Aorta (tissue), 5 donors: ENCODE measurements around the gene GMPR. TPM values are rescaled to one million over a fixed set of nuclear protein-coding genes. Genes with fewer than 3 reads are reported as not detected.
A peak's percentile ranks its signal among the peaks of the same experiment; 100 is the strongest.

Experiments used
- ATAC-seq: fragments of 200-7000 bp; cut with Tn5 transposase; one replicate; pipeline ENCODE4 v1.9.1; 2022; ENCODE audit warnings: moderate library complexity; ENCODE audit not compliant: low FRiP score
- DNase-seq, 2 donors: peaks; one replicate each; pipeline ENCODE4 v3.0.0-alpha.2; 2020
- H3K27ac ChIP-seq, 2 donors: one replicate each; pipeline ENCODE4 v1.5.1; 2013; ENCODE audit warnings: low read length in 2 of 2, mild to moderate bottlenecking in 2 of 2, moderate library complexity in 2 of 2, control low read depth in 1 of 2, inconsistent platforms in 1 of 2, low read depth in 1 of 2
- H3K27me3 ChIP-seq, 2 donors: one replicate each; pipeline ENCODE4 v1.6.1; 2013; ENCODE audit warnings: control low read depth in 1 of 2, low read length in 1 of 2, mild to moderate bottlenecking in 1 of 2, moderate library complexity in 1 of 2; ENCODE audit not compliant: insufficient read depth in 2 of 2, control insufficient read depth in 1 of 2
- H3K36me3 ChIP-seq, 2 donors: one replicate each; pipeline ENCODE4 v1.6.1; 2013; ENCODE audit warnings: control low read depth in 1 of 2, low read length in 1 of 2, mild to moderate bottlenecking in 1 of 2; ENCODE audit not compliant: insufficient read depth in 2 of 2, control insufficient read depth in 1 of 2
- H3K4me1 ChIP-seq, 2 donors: one replicate each; pipeline ENCODE4 v1.6.1; 2013; ENCODE audit warnings: low read length in 2 of 2, control low read depth in 1 of 2, mild to moderate bottlenecking in 1 of 2, moderate library complexity in 1 of 2; ENCODE audit not compliant: insufficient read depth in 2 of 2, control insufficient read depth in 1 of 2
- H3K4me3 ChIP-seq, 2 donors: one replicate each; pipeline ENCODE4 v1.5.1; 2013; ENCODE audit warnings: low read length in 2 of 2, control low read depth in 1 of 2, mild to moderate bottlenecking in 1 of 2
- H3K9me3 ChIP-seq: one replicate; pipeline ENCODE4 v1.6.1; 2013; ENCODE audit warnings: mild to moderate bottlenecking, low read length; ENCODE audit not compliant: control insufficient read depth
- WGBS, 2 donors: extraction: QIAGEN DNeasy Blood & Tissue Kit; methylation state at CpG; one replicate each; pipeline ENCODE4 v1.1.7; 2013; 5-methylcytosine and 5-hydroxymethylcytosine counted together
- intact Hi-C, 2 donors: fragments of 100-400 bp; cut with DNase I; formaldehyde crosslinking; loops; one replicate each; pipeline versions ENCODE4 v1.14.2 to v1.15.0; 2022
- polyA plus RNA-seq, 2 donors: library from polyadenylated mRNA; stranded (reverse); fragments of 200-250 nt; gene quantifications; one replicate each; pipeline ENCODE4 v1.2.3, GENCODE V29; 2013
- total RNA-seq, 2 donors: library from RNA; stranded (reverse); fragmentation: NEBNext Ultra II Directional; extraction: Animal tissue kit (Norgen Biotek cat#: 25700); gene quantifications; one replicate each; pipeline ENCODE4 v1.2.1, GENCODE V29; 2021
- donor health status: healthy with polysubstance abuse.
- donor health status: Bipolar disorder and iron deficiency.
- donor health status: DM: no; HTN: no; CAD: no.
- donor health status: DM: no; HTN: no; CAD: no.
- donor health status: DM: yes; HTN: yes; CAD: no.

Gene GMPR
- total and polyA plus RNA-seq, 4 donors = 17.3 to 34.5 (median 28.5) TPM

GRCh38 chr6:16334671-16335070 lies 96.3 kb downstream of the GMPR start:
- Histone ChIP-seq H3K4me1 (peaks cover 0 to 6% of the 10 kb centered on the region in 2 donors), H3K27ac (no peak overlapping the region)

GRCh38 chr6:16335176-16335575 lies 96.8 kb downstream of the GMPR start:
- Histone ChIP-seq H3K27ac (no peak overlapping the region), H3K27me3 (no peaks in the 10 kb centered on the region), H3K9me3 (no peaks in the 10 kb centered on the region), H3K4me3 (no peak overlapping the region), H3K4me1 (peaks cover 0 to 6% of the 10 kb centered on the region in 2 donors), H3K36me3 (no peaks in the 10 kb centered on the region)
- ATAC-seq (no peak), DNase-seq (peak in 1 of 2 donors; percentile 63)
- intact Hi-C loops = loop anchor here in 1 of 2 donors (5.0 to 10.0 kb wide), 2 partner anchors 177 to 630 kb away; no protein-coding TSS in a partner anchor
- WGBS, 2 donors = 91 to 96% methylated on average over 10 of the region's 10 CpGs

More at GRCh38 chr6:16334671-16335070, 96.3 kb downstream of the GMPR start:
- 82 to 94% methylated on average over 3 of the region's 3 CpGs for WGBS, 2 donors
- Histone ChIP-seq H3K27me3 (no peaks in the 10 kb centered on the region), H3K4me3 (no peak overlapping the region), H3K36me3 (no peaks in the 10 kb centered on the region), H3K9me3 (no peaks in the 10 kb centered on the region)
- peak; percentile 60 for ATAC-seq
- intact Hi-C loops = loop anchor here (5.0 to 10.0 kb wide), 6 partner anchors 73 to 630 kb away; partner anchors contain the start of gene ATXN1 (in 1 of the 2)
- peak; percentile 80 to 85 for DNase-seq

GRCh38 chr6:16336056-16336818 lies 97.8 kb downstream of the GMPR start:
- WGBS, 2 donors = 55 to 59% methylated on average over 6 of the region's 6 CpGs
- H3K27ac ChIP-seq = no peak overlapping the region
- H3K4me1 ChIP-seq = peaks cover 0 to 6% of the 10 kb centered on the region in 2 donors
- H3K9me3 ChIP-seq = no peaks in the 10 kb centered on the region
- H3K4me3 ChIP-seq = no peak overlapping the region
- intact Hi-C loops = loop anchor here in 1 of 2 donors (2.0 to 10.0 kb wide), 3 partner anchors 69 to 629 kb away; no protein-coding TSS in a partner anchor
- ATAC-seq (no peak), DNase-seq (no peak)
- no peaks in the 10 kb centered on the region for H3K36me3 ChIP-seq
- no peaks in the 10 kb centered on the region for H3K27me3 ChIP-seq

- DNase-seq (no peak), ATAC-seq (no peak)
- 28 to 53% methylated on average over 6 of the region's 6 CpGs for WGBS, 2 donors
- intact Hi-C loops = loop anchor here in 1 of 2 donors (2.0 to 10.0 kb wide), 3 partner anchors 68 to 628 kb away; no protein-coding TSS in a partner anchor
- no peaks in the 10 kb centered on the region for H3K27me3 ChIP-seq
- H3K9me3 ChIP-seq = no peaks in the 10 kb centered on the region
- no peaks in the 10 kb centered on the region for H3K36me3 ChIP-seq
- no peak overlapping the region for H3K27ac ChIP-seq
- H3K4me3 ChIP-seq = no peak overlapping the region
- H3K4me1 ChIP-seq = peaks cover 0 to 6% of the 10 kb centered on the region in 2 donors
These were observed 98.5 kb downstream of the GMPR start for GRCh38 chr6:16336911-16337294.

GRCh38 chr6:16337295-16337975 lies 99.0 kb downstream of the GMPR start:
- peak overlapping the region in 1 of 2 donors; percentile 14 for H3K27ac ChIP-seq
- peaks cover 0 to 6% of the 10 kb centered on the region in 2 donors for H3K4me1 ChIP-seq
- no peaks in the 10 kb centered on the region for H3K27me3 ChIP-seq
- H3K36me3 ChIP-seq = no peaks in the 10 kb centered on the region
- no peak overlapping the region for H3K4me3 ChIP-seq
- 1 to 6% methylated on average over 13 of the region's 13 CpGs for WGBS, 2 donors
- peak; percentile 89 for ATAC-seq
- intact Hi-C loops = loop anchor here in 1 of 2 donors (2.0 to 10.0 kb wide), 3 partner anchors 67 to 627 kb away; no protein-coding TSS in a partner anchor
- H3K9me3 ChIP-seq = no peaks in the 10 kb centered on the region
- DNase-seq = peak; percentile 95 to 98

GRCh38 chr6:16338577-16339264 lies 100.3 kb downstream of the GMPR start:
- H3K9me3 ChIP-seq = no peaks in the 10 kb centered on the region
- H3K4me3 ChIP-seq = no peak overlapping the region
- intact Hi-C loops = loop anchor here in 1 of 2 donors (5.0 to 10.0 kb wide), 2 partner anchors 174 to 626 kb away; no protein-coding TSS in a partner anchor
- H3K27me3 ChIP-seq = no peaks in the 10 kb centered on the region
- peak; percentile 85 to 89 for DNase-seq
- 24 to 29% methylated on average over 10 of the region's 10 CpGs for WGBS, 2 donors
- H3K36me3 ChIP-seq = no peaks in the 10 kb centered on the region
- peaks cover 0 to 6% of the 10 kb centered on the region in 2 donors for H3K4me1 ChIP-seq
- ATAC-seq = no peak
- H3K27ac ChIP-seq = no peak overlapping the region

- no peak for ATAC-seq
- no peaks in the 10 kb centered on the region for H3K9me3 ChIP-seq
- intact Hi-C loops = loop anchor here in 1 of 2 donors (5.0 to 10.0 kb wide), 2 partner anchors 173 to 626 kb away; no protein-coding TSS in a partner anchor
- H3K27me3 ChIP-seq = no peaks in the 10 kb centered on the region
- 47 to 58% methylated on average over 3 of the region's 3 CpGs for WGBS, 2 donors
- H3K4me3 ChIP-seq = no peak overlapping the region
- H3K4me1 ChIP-seq = peaks cover 0 to 6% of the 10 kb centered on the region in 2 donors
- no peaks in the 10 kb centered on the region for H3K36me3 ChIP-seq
- no peak overlapping the region for H3K27ac ChIP-seq
- no peak for DNase-seq
These were observed 100.8 kb downstream of the GMPR start for GRCh38 chr6:16339265-16339587.

GRCh38 chr6:16343593-16343992 lies 105.2 kb downstream of the GMPR start:
- intact Hi-C loops = no loop called here
- Histone ChIP-seq H3K4me1 (peaks cover 0 to 6% of the 10 kb centered on the region in 2 donors), H3K36me3 (no peaks in the 10 kb centered on the region), H3K4me3 (no peak overlapping the region), H3K27ac (no peak overlapping the region), H3K9me3 (no peaks in the 10 kb centered on the region), H3K27me3 (no peaks in the 10 kb centered on the region)
- no peak for DNase-seq
- WGBS, 2 donors = 97 to 98% methylated on average over 8 of the region's 8 CpGs
- no peak for ATAC-seq
